Fibroblast of skin of left biceps (primary cell): ENCODE data around the gene CDC45.

Experiments
- DNase-seq, 2 experiments: peaks; one replicate each; pipeline ENCODE4 v3.0.0-alpha.2; 2013; ENCODE audit warnings: low read depth in 2 of 2

CDC45 gene

DNA sequence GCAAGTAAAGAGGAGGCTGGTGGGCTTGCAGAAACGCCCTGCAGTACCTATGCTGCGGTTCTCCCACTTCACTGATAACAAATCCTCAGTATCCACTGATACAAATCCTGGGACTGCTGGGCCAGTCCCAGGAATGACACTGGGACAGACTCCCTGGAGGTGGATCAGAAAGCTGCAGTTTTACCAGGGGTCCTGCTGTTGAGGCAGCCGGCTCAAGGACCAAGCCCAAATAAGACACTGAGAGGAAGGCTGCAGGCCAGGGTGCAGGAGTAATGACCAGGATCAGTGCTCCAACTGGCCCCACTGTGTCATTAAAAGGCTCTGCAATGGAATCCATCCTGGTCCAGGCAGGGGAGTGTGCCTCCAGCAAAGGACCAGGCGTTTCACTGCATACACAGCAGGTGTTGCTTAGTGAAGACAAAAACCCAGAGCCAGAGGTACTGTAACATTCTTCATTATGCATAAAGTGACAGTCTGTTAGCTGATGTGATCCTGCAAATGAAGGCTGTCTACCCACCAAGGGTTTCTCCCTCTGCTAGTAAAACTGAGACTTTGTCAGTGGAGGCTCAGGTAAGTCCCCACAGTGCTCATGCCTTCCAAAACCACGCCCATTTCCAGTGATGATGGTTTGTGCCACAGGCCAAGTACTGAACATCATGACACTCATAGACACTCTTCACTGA lies 30.8 kb upstream of the CDC45 start:
- DNase-seq: no peak

DNA sequence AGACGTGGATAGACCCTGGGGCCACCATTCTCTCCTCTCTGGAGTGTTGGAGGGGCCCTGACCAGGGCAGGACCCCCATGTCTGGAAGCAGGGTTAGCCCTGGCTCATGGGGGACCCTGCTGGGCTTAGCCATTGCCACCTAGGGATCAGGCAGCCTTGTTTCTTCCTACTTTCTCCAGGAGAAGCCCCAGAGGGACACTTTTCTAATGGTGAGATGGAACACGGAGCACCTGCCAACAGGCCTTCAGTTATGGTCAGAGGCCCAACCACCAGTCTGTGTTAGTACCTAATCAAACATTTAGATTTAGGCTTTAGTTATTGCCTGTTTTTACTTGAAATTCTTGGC lies 30.3 kb upstream of the CDC45 start:
- DNase-seq: no peak

DNA sequence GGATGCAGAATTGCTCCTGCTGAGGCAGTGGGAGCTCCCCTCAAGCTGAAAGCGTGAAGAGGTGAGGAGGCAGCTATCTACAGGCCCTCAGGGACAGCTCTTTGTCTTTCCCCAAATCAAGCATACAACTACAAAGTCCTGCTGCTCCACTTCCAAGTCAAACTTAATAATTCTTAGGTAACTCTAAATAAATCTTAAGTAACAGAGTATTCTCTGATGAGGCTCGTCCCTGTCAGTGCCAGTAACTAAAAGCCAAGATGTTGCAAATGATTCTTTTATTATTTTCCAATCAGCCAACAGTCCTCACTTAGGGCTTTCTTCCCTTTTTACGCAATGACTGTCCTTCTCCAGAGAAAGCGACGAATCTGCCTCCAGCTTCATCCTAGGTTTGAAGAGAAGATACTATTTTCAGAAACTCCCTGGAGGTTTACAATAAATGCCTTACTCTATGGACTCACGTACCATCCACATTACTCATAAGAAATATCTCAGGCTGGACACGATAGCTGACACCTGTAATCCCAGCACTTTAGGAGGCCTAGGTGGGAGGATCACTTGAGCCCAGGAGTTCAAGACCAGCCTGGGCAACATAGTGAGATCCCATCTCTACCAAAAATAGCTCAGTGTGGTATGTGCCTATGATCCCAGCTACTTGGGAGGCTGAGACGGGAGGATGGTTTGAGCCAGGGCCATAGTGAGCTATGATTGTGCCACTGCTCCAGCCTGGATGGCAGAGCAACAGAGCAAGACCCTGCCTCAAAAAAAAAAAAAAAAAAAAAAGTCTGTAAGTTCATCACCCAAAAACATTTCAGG lies 29.2 kb upstream of the CDC45 start:
- DNase-seq: no peak

DNA sequence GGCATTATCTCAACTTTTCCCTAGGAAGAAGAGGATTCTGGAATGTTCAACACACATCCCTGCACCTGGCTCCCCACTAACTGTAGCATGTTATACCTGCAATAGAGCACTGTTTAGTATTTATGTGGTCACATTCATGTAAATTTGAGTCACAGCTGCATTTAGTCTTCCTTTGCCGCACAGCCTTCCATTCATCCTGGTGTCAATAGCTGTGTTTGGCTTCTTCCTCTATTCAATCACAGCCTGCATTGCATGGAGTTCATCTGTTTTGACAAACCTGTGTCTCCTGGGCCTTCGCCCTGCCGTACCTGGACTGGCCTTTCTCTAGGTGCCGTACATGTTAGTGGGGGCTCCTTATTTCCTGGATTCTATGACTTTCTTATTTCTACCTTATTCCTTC lies 28.1 kb upstream of the CDC45 start:
- DNase-seq: no peak

DNA sequence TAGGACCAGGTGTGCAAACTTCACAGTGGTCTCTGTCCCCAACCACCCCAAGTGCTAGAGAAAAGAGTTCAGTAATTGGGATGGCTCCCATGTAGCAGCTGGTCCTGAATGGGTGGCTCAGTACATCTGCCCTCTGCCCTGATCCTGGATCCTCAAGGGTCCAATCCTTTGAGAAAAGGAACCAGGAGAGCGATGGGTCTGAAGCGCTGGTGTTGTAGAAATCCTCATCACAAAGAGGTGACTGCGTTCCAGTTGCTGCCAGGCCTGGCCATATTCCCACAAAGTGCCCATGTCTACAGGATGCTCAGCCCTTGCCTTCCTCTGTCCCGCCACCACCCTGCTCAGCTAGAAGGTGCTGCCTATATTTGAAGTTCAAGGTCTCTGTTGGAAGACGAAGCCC lies 26.0 kb upstream of the CDC45 start:
- no peak for DNase-seq

DNA sequence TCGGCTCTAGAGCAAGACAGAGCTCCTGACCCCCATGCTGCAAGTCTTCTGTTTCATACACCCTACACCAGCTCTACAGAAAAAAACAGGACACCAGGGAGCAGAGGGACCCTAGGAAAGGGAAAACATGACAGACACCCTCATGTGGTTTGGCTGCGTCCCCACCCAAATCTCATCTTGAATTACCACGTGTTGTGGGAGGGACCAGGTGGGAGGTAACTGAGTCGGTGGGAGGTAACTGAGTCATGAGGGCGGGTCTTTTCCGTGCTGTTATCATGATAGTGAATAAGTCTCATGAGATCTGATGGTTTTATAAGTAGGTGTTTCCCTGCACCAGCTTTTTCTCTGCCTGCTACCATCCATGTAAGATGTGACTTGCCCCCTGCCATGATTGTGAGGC lies 25.6 kb upstream of the CDC45 start:
- no peak for DNase-seq

DNA sequence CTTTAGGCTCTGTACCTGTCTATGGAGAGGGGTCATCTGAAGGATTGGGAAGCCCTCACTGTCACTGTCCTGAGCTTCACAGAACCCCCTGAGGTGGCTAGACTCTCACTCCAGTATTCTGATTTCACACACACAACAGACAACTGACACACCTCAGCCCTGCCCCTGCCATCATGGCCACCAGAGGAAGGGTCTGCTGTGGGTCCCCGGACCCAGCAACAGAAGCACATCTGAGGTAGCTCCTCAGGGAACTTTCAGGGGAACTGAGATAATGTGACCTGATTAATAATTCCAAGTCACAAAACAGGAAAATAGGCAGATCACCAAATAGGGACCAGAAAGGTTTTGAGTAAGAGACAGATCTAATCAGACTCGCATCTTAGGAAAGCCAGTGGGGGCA lies 24.7 kb upstream of the CDC45 start:
- DNase-seq: no peak

DNA sequence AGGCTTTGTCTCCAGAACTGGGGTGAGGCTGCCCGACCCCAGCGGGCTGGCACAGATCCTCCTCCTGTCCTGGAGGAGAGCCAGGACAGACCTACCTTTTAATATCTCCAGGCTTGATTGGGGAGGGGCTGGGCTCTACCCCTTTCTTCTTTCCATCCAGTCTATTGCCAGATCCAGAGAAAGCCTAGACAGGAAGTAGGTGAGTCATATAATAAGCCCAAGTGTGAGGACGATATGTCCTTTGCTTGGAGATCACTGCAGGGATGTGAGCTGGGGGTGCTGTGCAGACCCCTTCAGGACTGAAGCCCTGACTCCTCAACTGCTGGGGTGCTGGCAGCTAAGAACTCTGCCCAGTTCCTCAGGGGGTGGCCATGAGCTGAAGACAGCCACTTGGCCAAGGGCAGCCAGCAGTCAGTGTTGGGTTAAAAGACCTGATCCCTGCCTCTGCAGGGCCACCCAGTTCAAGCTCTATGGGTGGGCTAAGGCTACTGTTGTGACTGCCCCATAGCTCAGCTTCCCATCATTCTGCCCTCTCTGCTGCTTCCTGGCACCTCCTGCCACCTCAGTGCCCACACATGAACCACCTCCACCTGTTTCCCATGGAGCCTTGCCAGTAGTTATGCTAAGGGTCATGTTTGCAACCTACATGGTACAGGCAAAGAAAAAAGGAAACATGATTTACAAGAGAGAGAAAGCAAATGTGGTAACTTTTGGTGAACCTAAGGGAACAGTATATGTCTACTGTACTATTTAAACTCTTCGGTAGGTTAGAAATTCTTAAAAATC lies 23.9 kb upstream of the CDC45 start:
- DNase-seq: no peak

DNA sequence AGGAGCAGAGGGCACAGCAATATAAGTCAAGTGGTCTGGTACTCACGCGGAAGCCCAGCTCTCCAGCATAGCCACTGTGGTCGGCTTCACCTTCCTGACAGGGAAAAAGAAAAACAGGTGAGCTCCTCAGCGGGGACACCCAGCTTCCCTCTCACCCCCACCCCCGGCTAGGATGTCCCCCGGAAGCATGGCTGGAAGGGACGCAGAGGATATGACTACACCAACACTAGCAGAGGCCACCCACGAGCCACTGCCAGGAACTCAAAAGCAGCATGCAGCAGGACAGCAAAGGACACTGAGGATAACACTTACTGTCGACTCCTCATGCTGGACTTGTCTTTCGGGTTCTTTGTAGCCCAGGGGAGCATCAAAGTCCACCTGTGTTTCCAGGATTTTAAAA lies 23.2 kb upstream of the CDC45 start:
- no peak for DNase-seq

DNA sequence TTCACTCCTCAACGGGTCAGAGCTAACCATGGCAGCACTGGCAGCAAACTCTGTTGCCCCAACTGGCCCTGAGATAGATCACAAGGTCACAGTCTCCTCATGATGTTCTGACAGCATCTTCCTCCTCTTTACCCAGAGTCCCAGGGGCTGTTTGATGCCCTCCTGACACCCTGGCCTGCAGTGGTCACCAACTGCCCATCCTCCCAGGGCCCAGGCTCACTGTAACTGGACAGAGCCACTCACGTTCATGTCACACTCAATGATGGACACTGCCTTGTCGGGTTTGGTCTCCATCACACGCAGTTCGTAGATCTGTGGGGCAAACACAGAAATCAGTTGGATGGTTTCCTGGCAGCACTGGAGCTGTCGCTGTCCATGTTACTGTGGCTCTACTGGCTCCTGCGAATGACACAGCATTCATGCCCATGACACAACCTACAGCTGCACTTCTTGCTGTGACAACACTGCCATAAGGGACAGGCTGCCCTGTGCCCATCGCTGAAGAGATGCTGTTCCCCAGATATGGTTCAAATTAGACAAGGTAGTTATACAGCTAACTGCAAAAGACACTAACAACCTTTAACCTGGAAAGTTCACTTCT lies 21.8 kb upstream of the CDC45 start:
- DNase-seq: no peak

DNA sequence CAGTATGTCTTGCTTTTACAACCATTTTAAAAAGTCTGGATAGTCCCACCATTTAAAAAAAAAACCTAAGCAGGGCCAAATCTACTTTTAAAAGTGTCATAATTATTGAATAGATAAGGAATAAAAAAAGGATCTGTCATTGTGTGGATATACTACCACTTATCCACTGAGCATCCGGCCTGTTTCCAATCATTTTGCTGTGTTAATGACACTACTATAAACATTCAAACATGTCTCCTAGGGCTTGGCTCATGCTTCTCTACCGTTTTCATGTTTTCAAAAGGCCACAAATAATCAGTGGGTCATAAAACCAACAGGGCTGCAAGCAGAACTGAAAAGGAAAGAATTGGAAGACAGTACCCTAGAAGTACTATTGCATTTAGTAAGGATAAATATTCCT lies 19.7 kb upstream of the CDC45 start:
- no peak for DNase-seq

DNA sequence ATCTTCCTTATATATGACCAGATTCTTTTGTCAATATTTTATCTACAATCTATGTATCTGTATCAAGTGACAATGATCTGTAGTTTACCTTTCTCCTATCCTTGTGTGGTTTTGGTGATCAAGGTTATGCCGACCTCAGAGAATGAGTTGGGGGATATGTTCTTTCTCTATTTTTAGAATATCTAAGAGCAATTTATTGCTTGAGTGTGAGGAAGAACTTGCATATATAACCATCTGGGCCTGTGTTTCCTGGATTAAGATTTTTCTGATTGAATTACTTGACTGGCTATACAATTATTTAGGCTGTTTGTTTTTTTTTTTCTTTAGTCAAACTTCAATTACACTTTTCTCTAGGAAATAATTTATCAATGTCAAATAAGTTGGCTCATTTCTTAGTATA lies 18.2 kb upstream of the CDC45 start:
- no peak for DNase-seq

DNA sequence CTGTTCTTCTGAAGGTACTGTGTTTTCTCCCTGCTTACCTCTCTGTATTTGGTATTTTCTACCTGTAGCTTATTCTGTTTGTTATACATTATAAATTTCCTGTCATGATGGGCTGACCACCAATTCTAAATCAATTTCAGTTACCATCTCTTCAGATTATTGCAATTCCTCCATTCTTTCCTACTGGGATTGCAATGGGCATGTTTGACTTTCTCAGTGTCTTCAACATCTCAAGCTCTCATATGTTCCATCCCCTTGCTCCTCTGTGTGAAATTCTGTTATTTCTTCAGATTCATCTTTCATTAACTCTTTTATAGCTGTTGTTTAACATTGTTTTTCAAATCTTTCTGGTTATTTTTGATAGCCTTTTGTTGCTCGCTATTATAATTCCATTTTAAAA lies 16.7 kb upstream of the CDC45 start:
- no peak for DNase-seq

DNA sequence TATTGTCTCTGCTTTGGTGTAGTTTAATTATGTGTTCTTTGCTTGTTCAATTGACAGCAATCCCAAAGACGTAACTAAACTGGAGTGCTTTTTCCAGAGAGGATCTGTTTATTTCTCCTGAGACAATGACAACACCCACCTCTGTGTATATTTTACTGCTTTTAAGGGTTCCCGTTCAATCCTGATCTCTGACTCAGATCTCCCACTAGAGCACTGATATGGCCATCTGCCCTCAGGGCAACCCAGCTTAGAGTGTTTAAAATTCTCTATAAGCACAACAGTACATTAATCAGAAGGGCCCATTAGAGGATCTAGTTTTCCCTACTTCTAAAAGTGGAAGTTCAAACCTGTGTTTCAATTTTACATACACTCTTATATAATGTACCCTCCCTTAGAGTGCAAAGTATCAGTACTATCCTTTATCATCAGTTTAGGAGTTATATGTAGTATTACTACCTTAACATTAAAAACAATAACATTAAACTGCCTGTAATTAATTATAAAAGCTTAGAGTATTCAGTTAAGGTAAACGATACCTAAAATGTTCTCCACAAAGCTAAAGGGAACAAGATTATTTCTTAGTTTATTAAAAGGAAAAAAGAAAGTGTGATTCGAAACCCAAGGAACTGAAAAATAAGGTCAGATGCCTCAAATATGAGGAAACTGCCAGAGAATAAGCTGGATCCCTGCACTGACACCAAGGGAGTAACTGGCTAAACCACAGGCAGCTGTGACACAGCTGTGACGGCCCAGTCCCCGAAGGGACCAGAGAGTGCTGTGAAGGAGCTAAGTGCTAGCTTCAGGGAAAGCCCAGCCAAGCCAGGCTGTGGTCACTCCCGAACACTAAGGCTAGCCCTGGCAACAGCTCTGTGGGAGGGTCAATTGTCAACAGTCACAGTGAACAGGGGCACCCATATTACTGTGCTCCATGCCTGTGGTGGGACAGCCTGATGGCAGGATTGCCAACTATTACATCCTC lies 15.9 kb upstream of the CDC45 start:
- no peak for DNase-seq

DNA sequence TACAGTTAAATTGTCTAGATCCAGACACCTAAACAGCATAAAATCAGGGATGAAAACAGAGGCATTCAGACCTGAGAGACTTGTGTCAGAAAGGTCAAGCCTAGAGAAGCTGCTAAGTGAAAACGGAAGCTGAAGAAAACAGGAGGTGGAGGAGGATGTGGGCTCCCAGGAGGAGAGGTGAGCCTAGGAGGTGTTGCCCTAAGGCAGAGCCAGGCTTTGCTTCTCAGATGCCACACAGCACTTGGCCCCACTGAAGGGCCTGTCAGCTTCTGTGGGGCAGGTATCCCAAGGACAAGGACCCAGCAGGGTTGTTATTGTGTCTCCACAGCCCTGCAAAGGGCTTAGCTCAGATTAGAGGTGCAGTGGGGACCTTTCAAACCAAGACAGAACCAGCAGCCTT lies 15.2 kb upstream of the CDC45 start:
- DNase-seq: no peak

DNA sequence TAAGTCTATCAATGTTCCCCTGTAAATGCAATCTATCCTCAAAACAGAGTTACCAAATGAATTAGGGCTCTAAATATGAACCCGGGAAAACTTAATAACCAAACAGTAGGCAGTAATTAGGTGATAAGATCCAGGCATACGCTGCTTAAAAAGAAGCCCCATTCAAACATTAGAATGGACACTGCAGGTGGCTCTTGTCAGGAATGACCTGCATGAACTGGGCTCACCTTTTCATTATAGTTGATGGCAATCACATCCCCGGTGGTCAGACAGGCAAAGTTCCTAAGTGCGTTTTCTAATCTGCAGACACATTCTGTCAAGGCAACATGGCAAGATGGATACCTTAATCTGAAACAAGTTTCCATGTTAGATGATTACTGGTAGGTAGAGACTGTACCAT lies 14.7 kb upstream of the CDC45 start:
- DNase-seq: no peak

DNA sequence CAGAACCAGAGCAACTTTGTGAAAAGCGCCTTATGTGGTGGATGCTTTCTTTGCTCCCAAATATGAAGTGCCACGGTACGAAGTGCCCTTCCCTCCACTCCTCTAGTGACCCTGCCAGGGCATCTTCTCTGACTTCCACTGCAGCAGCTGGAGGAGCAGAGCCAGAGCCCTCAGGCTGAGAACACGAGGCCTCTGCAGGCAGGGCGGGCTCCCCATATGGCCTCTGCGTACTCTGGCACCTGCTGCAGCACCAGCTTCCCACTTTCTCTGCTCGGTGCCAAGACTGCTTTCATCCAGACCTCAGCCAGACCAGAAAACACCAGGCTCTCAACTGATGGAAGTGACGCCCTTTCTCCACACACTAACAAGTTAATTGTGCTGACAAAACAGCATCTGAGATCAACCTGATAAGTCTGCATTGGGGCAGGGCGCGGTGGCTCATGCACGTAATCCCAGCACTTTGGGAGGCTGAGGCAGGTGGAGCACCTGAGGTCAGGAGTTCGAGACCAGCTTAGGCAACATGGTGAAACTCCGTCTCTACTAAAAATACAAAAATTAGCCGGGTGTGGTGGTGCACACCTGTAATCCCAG lies 13.5 kb upstream of the CDC45 start:
- DNase-seq: no peak

DNA sequence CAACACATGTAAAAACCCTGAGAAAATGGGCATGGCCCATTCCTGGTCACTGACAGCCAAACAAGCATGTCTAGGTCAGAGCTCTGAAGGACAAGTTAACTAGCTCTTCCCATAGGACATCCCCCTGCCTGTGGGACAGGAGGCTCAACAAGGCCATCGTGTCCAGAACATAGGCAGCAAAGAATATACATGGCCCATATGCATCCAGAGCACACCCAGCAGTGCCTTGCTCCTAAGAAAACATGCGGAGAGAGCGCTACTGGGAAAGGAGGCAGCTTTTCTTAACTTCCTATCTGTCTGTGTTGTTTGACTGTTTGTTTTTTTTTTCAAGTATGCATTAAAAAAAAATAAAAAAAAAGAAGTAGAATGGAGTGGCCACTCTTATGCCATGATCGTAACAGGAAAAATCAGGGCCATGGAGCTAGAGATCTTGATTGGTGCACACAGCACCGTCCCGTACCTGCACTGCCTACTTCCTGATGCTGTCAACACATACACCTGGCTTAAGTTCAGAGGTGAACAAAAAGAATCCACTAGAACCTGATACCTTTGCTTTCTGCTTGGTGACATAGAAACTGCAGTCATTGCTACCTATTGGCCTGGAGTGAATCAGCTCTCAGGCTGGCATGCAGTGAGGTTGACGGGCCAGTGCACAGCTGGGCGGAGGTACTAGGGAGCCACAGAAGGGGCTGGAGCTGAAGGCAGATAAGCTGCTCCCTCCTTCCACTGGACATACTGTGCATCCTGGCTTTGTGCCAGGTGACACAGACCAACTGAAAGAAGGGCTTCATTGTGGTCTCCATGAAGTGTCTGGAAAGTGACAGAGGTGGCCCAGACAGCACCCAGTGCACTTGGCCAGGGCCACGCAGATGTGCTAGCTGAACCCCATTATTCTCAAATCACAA lies 12.6 kb upstream of the CDC45 start:
- DNase-seq: no peak

DNA sequence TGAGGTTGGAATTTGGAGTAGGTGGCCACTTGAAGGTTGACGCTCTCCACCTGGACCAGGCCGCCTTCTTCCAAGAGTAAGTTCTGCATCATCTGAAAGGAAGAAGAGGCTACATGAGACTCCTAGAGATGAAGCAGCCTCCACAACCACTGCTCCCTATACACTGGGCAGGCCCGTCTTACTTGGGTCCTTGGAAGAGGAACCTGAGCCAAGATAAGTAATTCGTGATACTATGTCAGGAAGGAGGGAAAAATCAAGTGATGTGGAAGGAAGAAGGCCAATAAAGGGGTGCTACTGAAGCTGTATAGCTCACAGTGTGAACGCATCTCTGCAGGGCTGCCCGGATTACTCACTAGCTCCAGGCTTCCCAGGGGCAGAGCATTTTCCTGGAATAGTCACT lies 11.8 kb upstream of the CDC45 start:
- no peak for DNase-seq

DNA sequence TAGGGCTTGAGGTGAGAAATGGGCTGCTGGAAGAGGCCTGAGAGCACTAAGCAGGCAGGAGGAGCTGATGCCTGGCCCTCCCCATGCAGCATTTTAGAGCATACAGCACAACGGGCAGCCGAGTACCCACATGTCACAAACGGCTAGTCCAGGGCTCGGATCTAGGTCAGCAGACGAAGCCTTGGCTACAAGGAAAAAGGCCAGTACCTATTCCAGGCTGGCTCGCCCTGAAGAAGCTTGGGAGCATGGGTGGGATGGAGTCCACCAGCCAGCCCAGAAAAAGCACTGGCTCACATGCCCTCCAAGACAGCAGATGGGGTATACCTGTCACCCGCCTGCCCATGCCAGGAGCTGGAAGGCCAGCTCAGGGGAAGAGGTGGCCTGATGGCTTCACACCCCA lies 10.3 kb upstream of the CDC45 start:
- DNase-seq: no peak
